HS-27A (cell line): ENCODE results near the gene TAPBP.
"Not testable (repeated sequence)": the region's sequence is repeated elsewhere in the genome, so short reads cannot be mapped to it uniquely, and the experiment has no call there.

Experiments
- DNase-seq: peaks from one replicate; pipeline ENCODE4 v3.0.0-alpha.2; 2012; ENCODE audit warnings: low read depth, missing footprints

The TAPBP gene

DNA sequence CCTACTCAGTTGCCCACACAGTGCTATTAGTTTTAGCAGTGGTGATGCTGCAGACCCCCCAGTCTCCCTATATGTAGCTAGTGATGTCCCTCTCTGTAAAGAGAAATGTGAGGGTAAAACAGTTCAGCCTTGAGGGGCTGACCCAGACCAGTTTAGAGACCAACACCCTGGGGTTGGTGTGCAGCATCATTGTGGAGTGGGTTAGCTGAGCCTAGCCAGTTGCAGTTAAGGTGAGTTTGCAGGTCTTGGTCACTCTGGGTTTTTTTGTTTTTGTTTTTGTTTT lies 37.4 kb downstream of the TAPBP start:
- no peak for DNase-seq

DNA sequence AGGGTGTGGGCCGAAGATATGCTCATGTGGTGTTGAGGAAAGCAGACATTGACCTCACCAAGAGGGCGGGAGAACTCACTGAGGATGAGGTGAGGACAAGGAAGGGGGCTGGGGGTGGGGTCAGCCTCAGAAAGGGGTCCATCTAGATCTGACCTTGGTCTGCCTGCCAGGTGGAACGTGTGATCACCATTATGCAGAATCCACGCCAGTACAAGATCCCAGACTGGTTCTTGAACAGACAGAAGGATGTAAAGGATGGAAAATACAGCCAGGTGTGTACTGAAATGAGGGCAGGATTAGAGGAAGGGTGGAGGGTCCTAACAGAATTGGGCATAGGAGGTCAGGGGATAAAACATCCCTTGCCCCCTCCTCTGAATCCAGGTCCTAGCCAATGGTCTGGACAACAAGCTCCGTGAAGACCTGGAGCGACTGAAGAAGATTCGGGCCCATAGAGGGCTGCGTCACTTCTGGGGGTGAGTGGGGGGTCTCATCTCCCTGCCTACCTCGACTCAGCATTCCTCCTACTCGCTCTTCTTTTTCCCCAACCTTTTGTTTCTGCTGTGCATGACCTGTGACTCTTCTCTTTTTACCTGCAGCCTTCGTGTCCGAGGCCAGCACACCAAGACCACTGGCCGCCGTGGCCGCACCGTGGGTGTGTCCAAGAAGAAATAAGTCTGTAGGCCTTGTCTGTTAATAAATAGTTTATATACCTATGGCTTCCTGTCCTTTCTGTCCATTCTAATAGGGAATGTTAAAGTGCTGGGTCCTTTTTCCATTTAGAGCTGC lies 37.9 kb downstream of the TAPBP start:
- not testable (repeated sequence) for DNase-seq

DNA sequence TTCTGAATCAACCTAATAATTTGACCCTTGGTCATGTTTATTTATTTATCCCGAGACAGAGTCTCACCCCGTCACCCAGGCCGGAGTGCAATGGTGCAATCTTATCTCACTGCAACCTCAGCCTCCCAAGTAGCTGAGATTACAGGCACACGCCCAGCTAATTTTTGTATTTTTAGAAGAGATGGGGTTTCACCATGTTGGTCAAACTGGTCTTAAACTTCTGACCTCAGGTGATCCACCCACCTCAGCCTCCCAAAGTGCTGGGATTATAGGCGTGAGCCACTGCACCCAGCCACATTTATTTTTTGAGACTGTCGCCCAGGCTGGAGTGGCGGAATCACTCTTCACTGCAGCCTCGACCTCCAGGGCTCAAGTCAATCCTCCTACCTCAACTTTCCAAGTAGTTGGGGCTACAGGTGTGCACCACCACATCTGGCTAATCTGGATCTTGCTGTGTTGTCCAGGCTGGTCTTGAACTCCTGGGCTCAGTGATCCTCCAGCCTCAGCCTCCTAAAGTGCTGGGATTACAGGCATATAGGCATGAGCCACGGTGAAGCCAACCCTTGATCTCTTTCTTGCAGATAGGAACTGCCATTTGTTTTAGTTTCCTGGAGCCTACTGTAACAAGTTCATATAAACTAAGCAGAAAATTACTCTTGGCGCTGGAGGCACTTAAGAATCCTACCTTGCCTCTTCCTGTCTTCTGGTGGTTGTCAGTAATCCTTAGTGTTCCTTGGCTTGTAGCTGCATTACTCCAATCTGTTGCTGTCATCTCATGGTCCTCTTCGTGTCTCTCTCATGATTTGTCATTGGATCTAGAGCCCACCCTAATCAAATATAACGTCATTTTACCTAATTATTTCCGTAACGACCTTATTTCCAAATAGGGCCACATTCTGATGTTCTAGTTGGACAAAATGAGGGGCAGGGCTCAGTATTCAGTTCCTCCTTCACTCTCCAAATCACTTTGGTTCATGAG lies 39.7 kb downstream of the TAPBP start:
- DNase-seq = no peak

DNA sequence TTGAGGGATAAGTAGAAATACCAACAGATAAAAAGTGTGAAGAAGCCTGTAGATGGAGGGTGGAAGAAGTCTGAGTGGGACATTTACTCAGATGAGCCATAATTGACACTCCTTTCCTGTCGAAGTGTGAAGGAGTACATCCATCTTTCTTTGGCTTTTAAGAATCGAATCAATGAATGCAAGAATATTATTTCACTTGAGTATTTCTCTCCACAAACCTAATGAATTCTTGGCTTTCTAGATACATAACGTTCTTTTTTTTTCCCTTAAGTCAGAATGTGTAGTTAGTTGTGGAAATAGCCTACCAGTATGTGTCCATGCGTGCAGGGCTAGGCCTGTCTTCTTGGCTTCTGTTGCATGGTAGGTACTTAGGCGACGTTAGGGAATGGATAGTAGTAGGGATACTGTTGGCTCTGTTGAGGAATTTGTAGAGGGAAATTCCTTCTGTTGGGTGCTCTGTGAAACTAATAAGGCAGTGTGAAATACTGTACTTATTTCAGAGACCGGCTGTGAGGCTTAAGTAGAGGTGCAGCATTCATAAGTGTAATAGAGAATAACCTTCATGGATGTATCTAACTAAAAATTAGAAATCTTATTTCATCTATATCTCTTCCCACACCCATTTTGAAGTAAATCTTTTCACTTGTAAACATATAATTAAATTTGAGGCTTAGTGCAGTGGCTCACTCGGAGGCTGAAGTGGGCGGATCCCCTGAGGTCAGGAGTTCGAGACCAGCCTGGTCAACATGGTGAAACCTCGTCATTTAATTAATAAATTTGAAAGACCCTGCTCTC lies 40.6 kb downstream of the TAPBP start:
- DNase-seq = no peak

DNA sequence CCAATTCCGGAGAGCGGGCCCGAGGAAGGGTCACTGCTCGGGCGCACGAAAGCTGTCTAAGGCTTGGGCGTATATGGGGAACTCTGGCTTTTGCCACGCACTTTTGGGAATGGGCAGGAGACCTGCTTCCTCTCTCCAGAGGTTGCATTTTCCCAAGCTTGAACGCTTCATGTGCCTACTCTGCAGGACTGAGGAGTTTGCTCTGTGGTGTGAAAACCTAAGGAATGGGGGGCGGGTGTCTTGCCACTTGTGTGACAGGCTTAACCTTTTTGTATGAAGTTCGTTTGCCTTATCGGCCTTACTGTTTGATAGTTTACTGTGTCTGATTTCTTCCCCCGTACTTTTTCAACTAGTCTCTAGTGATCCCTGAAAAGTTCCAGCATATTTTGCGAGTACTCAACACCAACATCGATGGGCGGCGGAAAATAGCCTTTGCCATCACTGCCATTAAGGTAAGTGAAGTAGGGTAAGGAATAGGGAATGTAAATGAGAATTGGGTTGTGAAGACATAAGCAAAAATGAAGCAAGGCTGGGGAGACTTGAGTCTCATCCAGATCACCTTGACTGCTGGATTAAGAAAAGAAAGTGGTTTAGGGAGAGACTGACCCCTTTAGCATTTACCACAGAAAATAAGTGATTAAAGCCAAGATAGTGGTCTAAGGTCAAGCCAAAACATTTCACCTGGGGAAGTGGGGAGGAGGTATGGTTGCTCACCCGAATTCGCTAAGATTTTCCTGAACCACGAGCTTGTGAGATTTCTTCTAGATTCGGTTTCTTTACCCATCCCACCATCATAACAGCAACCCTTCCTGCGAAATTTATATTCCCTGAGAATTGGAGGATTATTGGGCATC lies 41.4 kb downstream of the TAPBP start:
- DNase-seq = no peak

GRCh38 chr6:33271468-33272274 lies 42.2 kb downstream of the TAPBP start, which contains the start of the genes RPS18 and VPS52:
Gene RPS18, plus strand, starts transcription at chr6:33272075. Its CDS starts 45 bp downstream, at chr6:33272120.
Gene VPS52, minus strand, starts transcription at chr6:33271876. Its CDS starts 201 bp downstream, at chr6:33271675.
- peak; percentile 98 for DNase-seq

DNA sequence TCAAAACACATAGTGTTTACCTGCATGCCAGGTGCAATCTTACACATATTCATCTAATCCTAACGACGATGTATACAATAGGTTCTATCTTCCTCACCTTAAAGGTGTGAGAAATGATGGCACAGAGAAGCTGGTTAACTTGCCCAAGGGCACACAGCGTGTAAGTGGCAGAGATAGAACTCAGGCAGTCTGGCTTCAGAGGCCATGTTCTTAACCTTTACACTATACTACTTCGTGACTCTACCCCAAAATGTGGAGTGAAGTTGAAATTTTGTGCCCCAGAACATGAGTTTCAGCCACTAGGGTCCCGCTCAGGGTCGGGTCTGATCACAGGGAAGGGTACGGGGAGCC lies 42.8 kb downstream of the TAPBP start:
- DNase-seq = no peak

DNA sequence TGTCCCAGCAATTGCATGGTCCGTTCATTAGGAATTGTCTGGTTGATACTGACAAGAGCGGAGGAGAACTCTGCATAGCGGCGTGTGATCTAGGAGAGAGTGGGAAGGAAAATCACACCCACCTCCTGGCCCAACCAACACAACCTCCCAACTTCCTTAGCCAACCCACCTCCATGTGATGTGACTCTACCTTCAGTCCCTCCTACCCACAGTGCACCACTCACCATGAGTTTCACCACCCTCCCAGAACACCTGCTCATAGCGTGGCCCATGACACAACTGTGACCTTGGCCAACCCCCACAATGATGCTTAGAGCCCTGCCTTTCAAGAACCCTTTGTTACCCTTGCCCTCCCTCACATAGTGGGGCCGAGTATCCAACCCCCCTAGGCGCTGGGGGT lies 49.9 kb downstream of the TAPBP start:
- no peak for DNase-seq

DNA sequence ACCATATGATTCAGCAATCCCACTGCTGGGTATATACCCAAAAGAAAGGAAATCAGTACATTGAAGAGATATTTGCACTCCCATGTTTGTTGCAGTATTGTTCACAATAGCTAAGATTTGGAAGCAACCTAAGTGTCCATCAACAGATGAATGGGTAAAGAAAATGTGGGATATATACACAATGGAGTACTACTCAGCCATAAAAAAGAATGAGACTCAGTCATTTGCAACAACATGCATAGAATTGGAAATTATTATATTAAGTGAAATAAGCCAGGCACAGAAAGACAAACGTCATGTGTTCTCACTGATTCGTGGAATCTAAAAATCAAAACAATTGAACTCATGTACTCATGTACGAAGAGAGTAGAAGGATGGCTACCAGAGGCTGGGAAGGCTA lies 51.4 kb downstream of the TAPBP start:
- not testable (repeated sequence) for DNase-seq

GRCh38 chr6:33259032-33259431 lies 54.8 kb downstream of the TAPBP start:
- no peak for DNase-seq

DNA sequence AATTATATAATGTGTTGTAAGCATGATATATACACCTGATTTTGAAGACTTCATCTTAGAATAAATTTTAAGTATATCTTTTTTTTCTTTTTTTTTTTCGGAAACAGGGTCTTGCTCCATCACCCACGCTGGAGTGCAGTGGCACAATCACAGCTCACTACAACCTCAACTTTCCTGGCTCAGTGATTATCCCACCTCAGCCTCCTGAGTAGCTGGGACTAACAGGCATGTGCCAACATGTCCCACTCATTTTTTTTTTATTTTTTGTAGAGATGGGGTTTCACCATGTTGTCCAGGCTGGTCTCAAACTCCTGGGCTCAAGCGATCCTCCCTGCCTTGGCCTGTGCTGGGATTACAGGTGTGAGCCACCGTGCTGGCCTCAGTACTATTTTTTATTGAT lies 59.3 kb downstream of the TAPBP start:
- no peak for DNase-seq

DNA sequence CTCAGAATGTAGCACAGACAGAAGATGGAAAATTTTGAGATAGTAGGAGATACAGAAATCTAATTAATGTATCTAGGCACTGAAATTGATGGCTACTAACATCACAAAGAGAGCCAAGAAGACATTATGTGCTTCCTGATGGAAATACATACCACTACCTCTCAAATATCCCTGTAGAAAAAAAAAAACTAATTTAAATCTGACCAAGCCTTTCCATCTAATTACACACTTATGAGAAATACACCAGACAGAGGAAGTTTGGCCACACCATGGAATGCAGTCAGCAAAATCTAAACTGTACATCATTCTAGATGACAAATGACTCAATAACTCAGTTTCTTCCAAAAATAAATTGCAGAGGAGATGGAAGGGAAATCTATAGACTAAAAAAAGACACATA lies 61.1 kb downstream of the TAPBP start:
- no peak for DNase-seq

GRCh38 chr6:33251395-33252012 lies 62.4 kb downstream of the TAPBP start:
- DNase-seq = no peak

GRCh38 chr6:33250731-33251130 lies 63.1 kb downstream of the TAPBP start:
- DNase-seq = no peak

DNA sequence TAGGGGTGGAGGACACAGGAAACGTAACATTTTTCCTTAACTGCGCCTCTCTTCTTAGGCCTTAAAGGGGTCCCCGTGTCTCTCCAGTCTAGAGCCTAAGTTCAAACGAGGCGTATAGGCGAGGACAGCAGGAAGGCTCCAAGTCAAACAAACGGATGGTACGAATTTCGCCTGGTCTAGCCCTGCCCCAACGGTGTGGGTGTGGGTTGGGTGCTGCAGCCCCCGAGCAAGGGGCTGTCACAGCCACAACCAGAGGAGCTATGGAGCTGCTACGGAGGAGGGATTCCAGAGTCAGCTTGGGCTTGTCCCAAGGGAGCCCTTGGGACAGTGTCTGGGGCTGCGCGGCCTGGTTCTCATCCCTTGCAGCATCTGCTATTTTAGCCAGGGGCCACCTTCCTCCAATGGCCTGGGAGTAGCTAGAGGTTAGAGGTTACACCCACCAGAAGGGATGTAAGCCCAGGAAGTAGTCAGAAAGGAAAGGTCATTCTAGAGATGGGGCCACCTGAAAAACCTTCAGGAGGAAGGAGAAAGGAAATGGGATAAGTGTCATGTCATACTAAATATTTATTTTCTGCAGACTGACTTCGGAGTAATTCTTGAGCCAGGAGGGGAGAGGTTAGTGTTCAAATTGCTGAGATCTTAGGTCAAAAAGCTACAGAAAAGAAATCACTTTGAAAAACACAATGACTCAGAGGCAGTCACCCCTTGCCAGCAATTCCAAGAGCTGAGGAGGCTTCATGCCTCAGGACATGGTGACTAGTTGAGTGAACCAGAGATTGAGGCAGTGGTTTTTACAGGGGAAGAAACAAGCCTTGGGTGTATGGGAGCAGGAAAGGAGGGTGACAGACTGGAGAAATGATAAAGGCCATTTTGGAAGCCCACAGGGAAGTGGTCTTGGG lies 63.9 kb downstream of the TAPBP start:
- peak; percentile 47 for DNase-seq
